HL-60 (cell line): ENCODE results near the gene FOXL2.

Experiments
- TF ChIP-seq, protein P1 (sequence below): IDR thresholded peaks from one replicate; pipeline ENCODE4 v1.5.1; 2011; ENCODE audit warnings: low read length, control low read depth, inconsistent platforms; ENCODE audit not compliant: insufficient read depth
- TF ChIP-seq, protein P2 (sequence below): IDR thresholded peaks from 2 replicates; pipeline ENCODE4 v1.6.1; 2012; ENCODE audit warnings: low read depth; ENCODE audit not compliant: insufficient replicate concordance

DNA sequence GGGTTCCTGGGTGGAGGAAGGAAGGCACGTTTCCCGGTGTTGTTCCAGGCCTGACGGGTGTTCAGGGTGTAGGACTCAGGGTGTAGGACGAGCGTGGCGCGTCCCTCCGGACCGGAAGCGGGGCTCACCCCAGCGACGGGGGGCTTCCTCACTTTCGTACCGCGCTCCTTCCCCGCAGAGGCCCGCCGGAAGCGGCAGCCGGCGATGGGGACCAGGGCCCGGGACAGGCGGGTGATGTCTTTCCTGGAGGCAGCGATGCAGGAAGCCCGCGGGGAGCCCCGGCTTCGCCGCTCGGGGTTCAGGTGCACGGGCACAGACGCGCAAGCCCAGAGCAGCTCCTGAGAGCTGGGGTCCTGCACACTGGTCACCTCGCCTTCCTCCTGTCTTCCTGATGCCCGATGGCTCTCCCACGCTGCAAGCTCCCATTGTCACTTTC is 13.5 kb upstream of the FOXL2 start:
- TF ChIP-seq, protein P1, sequence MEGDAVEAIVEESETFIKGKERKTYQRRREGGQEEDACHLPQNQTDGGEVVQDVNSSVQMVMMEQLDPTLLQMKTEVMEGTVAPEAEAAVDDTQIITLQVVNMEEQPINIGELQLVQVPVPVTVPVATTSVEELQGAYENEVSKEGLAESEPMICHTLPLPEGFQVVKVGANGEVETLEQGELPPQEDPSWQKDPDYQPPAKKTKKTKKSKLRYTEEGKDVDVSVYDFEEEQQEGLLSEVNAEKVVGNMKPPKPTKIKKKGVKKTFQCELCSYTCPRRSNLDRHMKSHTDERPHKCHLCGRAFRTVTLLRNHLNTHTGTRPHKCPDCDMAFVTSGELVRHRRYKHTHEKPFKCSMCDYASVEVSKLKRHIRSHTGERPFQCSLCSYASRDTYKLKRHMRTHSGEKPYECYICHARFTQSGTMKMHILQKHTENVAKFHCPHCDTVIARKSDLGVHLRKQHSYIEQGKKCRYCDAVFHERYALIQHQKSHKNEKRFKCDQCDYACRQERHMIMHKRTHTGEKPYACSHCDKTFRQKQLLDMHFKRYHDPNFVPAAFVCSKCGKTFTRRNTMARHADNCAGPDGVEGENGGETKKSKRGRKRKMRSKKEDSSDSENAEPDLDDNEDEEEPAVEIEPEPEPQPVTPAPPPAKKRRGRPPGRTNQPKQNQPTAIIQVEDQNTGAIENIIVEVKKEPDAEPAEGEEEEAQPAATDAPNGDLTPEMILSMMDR = no peak
- TF ChIP-seq, protein P2, sequence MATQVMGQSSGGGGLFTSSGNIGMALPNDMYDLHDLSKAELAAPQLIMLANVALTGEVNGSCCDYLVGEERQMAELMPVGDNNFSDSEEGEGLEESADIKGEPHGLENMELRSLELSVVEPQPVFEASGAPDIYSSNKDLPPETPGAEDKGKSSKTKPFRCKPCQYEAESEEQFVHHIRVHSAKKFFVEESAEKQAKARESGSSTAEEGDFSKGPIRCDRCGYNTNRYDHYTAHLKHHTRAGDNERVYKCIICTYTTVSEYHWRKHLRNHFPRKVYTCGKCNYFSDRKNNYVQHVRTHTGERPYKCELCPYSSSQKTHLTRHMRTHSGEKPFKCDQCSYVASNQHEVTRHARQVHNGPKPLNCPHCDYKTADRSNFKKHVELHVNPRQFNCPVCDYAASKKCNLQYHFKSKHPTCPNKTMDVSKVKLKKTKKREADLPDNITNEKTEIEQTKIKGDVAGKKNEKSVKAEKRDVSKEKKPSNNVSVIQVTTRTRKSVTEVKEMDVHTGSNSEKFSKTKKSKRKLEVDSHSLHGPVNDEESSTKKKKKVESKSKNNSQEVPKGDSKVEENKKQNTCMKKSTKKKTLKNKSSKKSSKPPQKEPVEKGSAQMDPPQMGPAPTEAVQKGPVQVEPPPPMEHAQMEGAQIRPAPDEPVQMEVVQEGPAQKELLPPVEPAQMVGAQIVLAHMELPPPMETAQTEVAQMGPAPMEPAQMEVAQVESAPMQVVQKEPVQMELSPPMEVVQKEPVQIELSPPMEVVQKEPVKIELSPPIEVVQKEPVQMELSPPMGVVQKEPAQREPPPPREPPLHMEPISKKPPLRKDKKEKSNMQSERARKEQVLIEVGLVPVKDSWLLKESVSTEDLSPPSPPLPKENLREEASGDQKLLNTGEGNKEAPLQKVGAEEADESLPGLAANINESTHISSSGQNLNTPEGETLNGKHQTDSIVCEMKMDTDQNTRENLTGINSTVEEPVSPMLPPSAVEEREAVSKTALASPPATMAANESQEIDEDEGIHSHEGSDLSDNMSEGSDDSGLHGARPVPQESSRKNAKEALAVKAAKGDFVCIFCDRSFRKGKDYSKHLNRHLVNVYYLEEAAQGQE = no peak
